ENCODE data around the gene RELB.

- TF ChIP-seq, protein P1, sequence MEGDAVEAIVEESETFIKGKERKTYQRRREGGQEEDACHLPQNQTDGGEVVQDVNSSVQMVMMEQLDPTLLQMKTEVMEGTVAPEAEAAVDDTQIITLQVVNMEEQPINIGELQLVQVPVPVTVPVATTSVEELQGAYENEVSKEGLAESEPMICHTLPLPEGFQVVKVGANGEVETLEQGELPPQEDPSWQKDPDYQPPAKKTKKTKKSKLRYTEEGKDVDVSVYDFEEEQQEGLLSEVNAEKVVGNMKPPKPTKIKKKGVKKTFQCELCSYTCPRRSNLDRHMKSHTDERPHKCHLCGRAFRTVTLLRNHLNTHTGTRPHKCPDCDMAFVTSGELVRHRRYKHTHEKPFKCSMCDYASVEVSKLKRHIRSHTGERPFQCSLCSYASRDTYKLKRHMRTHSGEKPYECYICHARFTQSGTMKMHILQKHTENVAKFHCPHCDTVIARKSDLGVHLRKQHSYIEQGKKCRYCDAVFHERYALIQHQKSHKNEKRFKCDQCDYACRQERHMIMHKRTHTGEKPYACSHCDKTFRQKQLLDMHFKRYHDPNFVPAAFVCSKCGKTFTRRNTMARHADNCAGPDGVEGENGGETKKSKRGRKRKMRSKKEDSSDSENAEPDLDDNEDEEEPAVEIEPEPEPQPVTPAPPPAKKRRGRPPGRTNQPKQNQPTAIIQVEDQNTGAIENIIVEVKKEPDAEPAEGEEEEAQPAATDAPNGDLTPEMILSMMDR (IDR thresholded peaks at IDR 0.05): peak in 3 of 4 experiments; percentile 55 to 66 (median 59)
- TF ChIP-seq POLR2AphosphoS5 (IDR thresholded peaks at IDR 0.05): no peak
These were observed 12.2 kb upstream of the RELB start for GRCh38 chr19:44988896-44989556.

Measured in gastroesophageal sphincter (tissue), 3 donors.